Measurements from ENCODE around the gene POLD4. TPM values are rescaled to one million over a fixed set of nuclear protein-coding genes. Genes with fewer than 3 reads are reported as not detected.

The POLD4 gene
- total RNA-seq, 2 donors from 2014 or later: 40.7 to 47.6 TPM

- H3K9me3 ChIP-seq (ENCODE audit: control insufficient read depth, low read length): no peaks in the 10 kb centered on the region
- no peaks in the 10 kb centered on the region for H3K36me3 Mint-ChIP-seq (ENCODE audit: low read depth)
- H3K4me3 ChIP-seq (ENCODE audit: low read length): peak overlapping the region; percentile 90
- peak overlapping the region; percentile 81 for H3K4me3 Mint-ChIP-seq
- H3K4me1 ChIP-seq (ENCODE audit: control insufficient read depth, insufficient read depth, low read length): no peaks in the 10 kb centered on the region
- WGBS, 2 experiments (ENCODE audit: insufficient coverage in 1 of 2, insufficient read length in 1 of 2): 0 to 5% methylated on average over 31 to 53 of the region's 53 CpGs
- DNase-seq: no peak
- H3K27me3 ChIP-seq (ENCODE audit: control insufficient read depth, insufficient read depth, low read length, poor library complexity, severe bottlenecking): peaks cover 26% of the 10 kb centered on the region
- peaks cover 28% of the 10 kb centered on the region for H3K27me3 Mint-ChIP-seq (ENCODE audit: insufficient read depth)
- no peak overlapping the region for H3K27ac ChIP-seq (ENCODE audit: low read depth, low read length)
- H3K9me3 Mint-ChIP-seq: no peaks in the 10 kb centered on the region
- H3K9ac ChIP-seq (ENCODE audit: extremely low read depth, low read length, poor library complexity, severe bottlenecking): peak overlapping the region; percentile 67
- H3K27ac Mint-ChIP-seq: peak overlapping the region; percentile 93
- H3K36me3 ChIP-seq (ENCODE audit: control insufficient read depth, insufficient read depth, low read length): no peaks in the 10 kb centered on the region
- peaks cover 5% of the 10 kb centered on the region for H3K4me1 Mint-ChIP-seq
- TF ChIP-seq CTCF (conservative IDR thresholded peaks at IDR 0.05): no peak
Observed at GRCh38 chr11:67317888-67318555, 35.3 kb downstream of the POLD4 start.

- no peaks in the 10 kb centered on the region for H3K9me3 Mint-ChIP-seq
- peak overlapping the region; percentile 47 for H3K27ac ChIP-seq (ENCODE audit: low read depth, low read length)
- peaks cover 28% of the 10 kb centered on the region for H3K27me3 Mint-ChIP-seq (ENCODE audit: insufficient read depth)
- WGBS, 2 experiments (ENCODE audit: insufficient coverage in 1 of 2, insufficient read length in 1 of 2): 0 to 1% methylated on average over 30 to 55 of the region's 55 CpGs
- no peaks in the 10 kb centered on the region for H3K4me1 ChIP-seq (ENCODE audit: control insufficient read depth, insufficient read depth, low read length)
- H3K36me3 Mint-ChIP-seq (ENCODE audit: low read depth): no peaks in the 10 kb centered on the region
- H3K4me1 Mint-ChIP-seq: peaks cover 5% of the 10 kb centered on the region
- H3K4me3 ChIP-seq (ENCODE audit: low read length): peak overlapping the region; percentile 90
- H3K36me3 ChIP-seq (ENCODE audit: control insufficient read depth, insufficient read depth, low read length): no peaks in the 10 kb centered on the region
- H3K27me3 ChIP-seq (ENCODE audit: control insufficient read depth, insufficient read depth, low read length, poor library complexity, severe bottlenecking): peaks cover 26% of the 10 kb centered on the region
- peak overlapping the region; percentile 93 for H3K27ac Mint-ChIP-seq
- peak; percentile 97 for TF ChIP-seq CTCF (conservative IDR thresholded peaks at IDR 0.05)
- peak; percentile 99 for DNase-seq
- H3K9ac ChIP-seq (ENCODE audit: extremely low read depth, low read length, poor library complexity, severe bottlenecking): peak overlapping the region; percentile 67
- H3K9me3 ChIP-seq (ENCODE audit: control insufficient read depth, low read length): no peaks in the 10 kb centered on the region
- H3K4me3 Mint-ChIP-seq: peak overlapping the region; percentile 81
Observed at GRCh38 chr11:67317205-67317887, 36.0 kb downstream of the POLD4 start.

- Mint-ChIP-seq H3K36me3 (ENCODE audit: low read depth) (peaks cover under 1% of the 10 kb centered on the region), H3K27me3 (ENCODE audit: insufficient read depth) (peaks cover 28% of the 10 kb centered on the region), H3K4me3 (peak overlapping the region; percentile 81), H3K27ac (peak overlapping the region; percentile 93), H3K9me3 (no peaks in the 10 kb centered on the region), H3K4me1 (peaks cover 5% of the 10 kb centered on the region)
- Histone ChIP-seq H3K27me3 (ENCODE audit: control insufficient read depth, insufficient read depth, low read length, poor library complexity, severe bottlenecking) (peaks cover 26% of the 10 kb centered on the region), H3K27ac (ENCODE audit: low read depth, low read length) (peak overlapping the region; percentile 47), H3K9ac (ENCODE audit: extremely low read depth, low read length, poor library complexity, severe bottlenecking) (peak overlapping the region; percentile 37), H3K4me3 (ENCODE audit: low read length) (peak overlapping the region; percentile 90), H3K9me3 (ENCODE audit: control insufficient read depth, low read length) (no peaks in the 10 kb centered on the region), H3K36me3 (ENCODE audit: control insufficient read depth, insufficient read depth, low read length) (no peaks in the 10 kb centered on the region), H3K4me1 (ENCODE audit: control insufficient read depth, insufficient read depth, low read length) (no peaks in the 10 kb centered on the region)
- WGBS, 2 experiments (ENCODE audit: insufficient coverage in 1 of 2, insufficient read length in 1 of 2): 2 to 7% methylated on average over 5 to 10 of the region's 10 CpGs
- no peak for TF ChIP-seq CTCF (conservative IDR thresholded peaks at IDR 0.05)
- DNase-seq: no peak
Observed at GRCh38 chr11:67316882-67317204, 36.5 kb downstream of the POLD4 start.

All from endodermal cell (in vitro differentiated cells).